ENCODE results near the gene MLLT3. TPM values are rescaled to one million over a fixed set of nuclear protein-coding genes. Genes with fewer than 3 reads are reported as not detected.

Gene MLLT3
- total RNA-seq, 4 donors from 2014 or later = 4.0 to 6.4 (median 4.5) TPM

- in situ Hi-C loops (cut with MboI; ENCODE audit: low sequenced_read_pairs in 4 of 4) (no loop called here), intact Hi-C loops (cut with DNase I; ENCODE audit: low total_unique reads) (no loop called here)
- ATAC-seq (no peak), DNase-seq (no peak)
- peaks cover 11% of the 10 kb centered on the region in 2 donors for H3K4me1 ChIP-seq
- no peak overlapping the region for H3K4me3 ChIP-seq
- H3K27me3 ChIP-seq = no peaks in the 10 kb centered on the region
- no peak for TF ChIP-seq POLR2A (IDR thresholded peaks at IDR 0.05)
- TF ChIP-seq CTCF (IDR thresholded peaks at IDR 0.05 in 4 of 5, conservative IDR thresholded peaks at IDR 0.05 in 1 of 5) = no peak
- H3K36me3 ChIP-seq = no peaks in the 10 kb centered on the region
- H3K27ac ChIP-seq = no peak overlapping the region
- H3K9me3 ChIP-seq = no peaks in the 10 kb centered on the region
Observed at GRCh38 chr9:20526500-20527319, 95.6 kb downstream of the MLLT3 start.

GRCh38 chr9:20524776-20525175, 97.5 kb downstream of the MLLT3 start:
- H3K27ac ChIP-seq = no peak overlapping the region
- H3K4me1 ChIP-seq = peaks cover 8 to 9% of the 10 kb centered on the region in 2 donors
- no peak for ATAC-seq
- no peak for TF ChIP-seq POLR2A (IDR thresholded peaks at IDR 0.05)
- no peak for TF ChIP-seq CTCF (IDR thresholded peaks at IDR 0.05 in 4 of 5, conservative IDR thresholded peaks at IDR 0.05 in 1 of 5)
- no peaks in the 10 kb centered on the region for H3K36me3 ChIP-seq
- H3K27me3 ChIP-seq = no peaks in the 10 kb centered on the region
- intact Hi-C loops (cut with DNase I; ENCODE audit: low total_unique reads) = no loop called here
- no peak for DNase-seq
- no peak overlapping the region for H3K4me3 ChIP-seq
- in situ Hi-C loops (cut with MboI; ENCODE audit: low sequenced_read_pairs in 4 of 4) = no loop called here
- H3K9me3 ChIP-seq = no peaks in the 10 kb centered on the region

- no peak for ATAC-seq
- no peaks in the 10 kb centered on the region for H3K9me3 ChIP-seq
- no peaks in the 10 kb centered on the region for H3K36me3 ChIP-seq
- in situ Hi-C loops (cut with MboI; ENCODE audit: low sequenced_read_pairs in 4 of 4) (no loop called here), intact Hi-C loops (cut with DNase I; ENCODE audit: low total_unique reads) (no loop called here)
- no peak overlapping the region for H3K27ac ChIP-seq
- no peak overlapping the region for H3K4me3 ChIP-seq
- no peak for DNase-seq
- peaks cover 20 to 25% of the 10 kb centered on the region in 2 donors for H3K4me1 ChIP-seq
- no peaks in the 10 kb centered on the region for H3K27me3 ChIP-seq
- no peak for TF ChIP-seq CTCF (IDR thresholded peaks at IDR 0.05 in 4 of 5, conservative IDR thresholded peaks at IDR 0.05 in 1 of 5)
- TF ChIP-seq POLR2A (IDR thresholded peaks at IDR 0.05) = no peak
Observed at GRCh38 chr9:20518737-20519136, 103.6 kb downstream of the MLLT3 start.

- Histone ChIP-seq H3K4me1 (peaks cover 45 to 53% of the 10 kb centered on the region in 2 donors), H3K36me3 (no peaks in the 10 kb centered on the region), H3K4me3 (no peak overlapping the region), H3K27me3 (no peaks in the 10 kb centered on the region), H3K9me3 (no peaks in the 10 kb centered on the region), H3K27ac (no peak overlapping the region)
- no peak for DNase-seq
- TF ChIP-seq CTCF (IDR thresholded peaks at IDR 0.05 in 4 of 5, conservative IDR thresholded peaks at IDR 0.05 in 1 of 5) (no peak), POLR2A (IDR thresholded peaks at IDR 0.05) (no peak)
- ATAC-seq = no peak
- intact Hi-C loops (cut with DNase I; ENCODE audit: low total_unique reads) = no loop called here
- in situ Hi-C loops (cut with MboI; ENCODE audit: low sequenced_read_pairs in 4 of 4) = no loop called here
Observed at GRCh38 chr9:20513126-20513913, 109.0 kb downstream of the MLLT3 start.
